Adrenal gland (tissue), 12 donors: Measurements from ENCODE around the gene TANC1. TPM values are rescaled to one million over a fixed set of nuclear protein-coding genes. Genes with fewer than 3 reads are reported as not detected.
A peak's percentile ranks its signal among the peaks of the same experiment; 100 is the strongest.

Experiments
- DNase-seq, 7 donors: peaks; one replicate each; pipeline ENCODE4 v3.0.0-alpha.2; 2019 to 2020
- H3K27ac ChIP-seq, 5 donors: fragments of 200-600 bp; sonication (generic) in 4 of 5; 1 replicate in 3 of 5; 2 replicates in 2 of 5; pipeline versions ENCODE4 v1.5.1 to v1.8.0; 2016 to 2020; ENCODE audit warnings: mild to moderate bottlenecking in 1 of 5
- H3K27me3 ChIP-seq: fragments of 200-600 bp; 2 replicates; pipeline ENCODE4 v1.8.0; 2021
- H3K36me3 ChIP-seq, 2 donors: fragments of 200-600 bp; replicated peaks in 1 of 2; 1 replicate in 1 of 2; 2 replicates in 1 of 2; pipeline versions ENCODE4 v1.5.1 to v1.8.0; 2018 to 2022
- H3K4me1 ChIP-seq, 2 donors: fragments of 200-600 bp; replicated peaks in 1 of 2; 1 replicate in 1 of 2; 2 replicates in 1 of 2; pipeline versions ENCODE4 v1.5.1 to v1.8.0; 2018 to 2021
- H3K4me3 ChIP-seq, 4 donors: fragments of 200-600 bp; sonication (generic) in 3 of 4; one replicate each; pipeline ENCODE4 v1.5.1; 2016 to 2018
- H3K9me3 ChIP-seq, 3 donors: fragments of 200-600 bp; sonication (generic) in 1 of 3; replicated peaks in 1 of 3; 1 replicate in 2 of 3; 2 replicates in 1 of 3; pipeline versions ENCODE4 v1.5.1 to v1.8.0; 2016 to 2021
- POLR2A ChIP-seq, 2 donors: fragments of 450-650 bp; IDR thresholded peaks; one replicate each; pipeline ENCODE4 v1.6.1; 2017; ENCODE audit warnings: antibody characterized with exemption in 2 of 2, mild to moderate bottlenecking in 2 of 2, moderate library complexity in 1 of 2
- WGBS, 4 donors: extraction: QIAGEN DNeasy Blood & Tissue Kit in 2 of 4; methylation state at CpG; one replicate each; pipeline versions ENCODE4 v1.1.5 to v1.1.7; 2013 to 2017; 5-methylcytosine and 5-hydroxymethylcytosine counted together
- intact Hi-C, 2 donors: fragments of 100-400 bp; cut with DNase I; formaldehyde crosslinking; loops; one replicate each; pipeline versions ENCODE4 v1.14.1 to v1.15.0; 2022 to 2023
- polyA plus RNA-seq, 3 donors: library from polyadenylated mRNA; stranded (reverse); fragments of 200-250 nt in 2 of 3; fragments of 350-450 nt in 1 of 3; fragmentation: Illumina TruSeq in 1 of 3; extraction: RNeasy Lipid Tissue Mini Kit (QIAGEN cat#74804) in 1 of 3; gene quantifications; one replicate each; pipeline ENCODE4 v1.2.3, GENCODE V29; 2013 to 2014
- total RNA-seq, 9 donors: library from RNA; depleted of rRNA in 4 of 9; stranded (reverse); fragments of >200 nt in 4 of 9; fragments of 120-200 nt in 1 of 9; fragmentation: NEBNext Ultra II Directional in 1 of 9; extraction: Animal tissue kit (Norgen Biotek cat#: 25700) in 1 of 9; gene quantifications; one replicate each; pipeline versions ENCODE4 v1.1.0 to v1.2.4, GENCODE V29; 2013 to 2023
- TF ChIP-seq, protein P1 (sequence below), 6 experiments: fragments of 450-650 bp in 4 of 6; fragments of 200-600 bp in 2 of 6; sonication (generic) in 1 of 6; IDR thresholded peaks; 1 replicate in 5 of 6; 2 replicates in 1 of 6; pipeline versions ENCODE4 v1.5.1 to v1.8.0; 2016 to 2021; ENCODE audit warnings: antibody characterized with exemption in 6 of 6, mild to moderate bottlenecking in 2 of 6, moderate library complexity in 1 of 6
- donor health status: healthy with polysubstance abuse.
- donor health status: Bipolar disorder and iron deficiency.
- donor health status: DM: yes; HTN: yes; CAD: no.
- donor health status: DM: no; HTN: no; CAD: no.
- donor health status: DM: no; HTN: no; CAD: no.
- donor health status: DM: yes; HTN: yes; CAD: no.

The TANC1 gene
- total and polyA plus RNA-seq, 12 donors, result 14.1 to 53.3 (median 24.8) TPM

DNA sequence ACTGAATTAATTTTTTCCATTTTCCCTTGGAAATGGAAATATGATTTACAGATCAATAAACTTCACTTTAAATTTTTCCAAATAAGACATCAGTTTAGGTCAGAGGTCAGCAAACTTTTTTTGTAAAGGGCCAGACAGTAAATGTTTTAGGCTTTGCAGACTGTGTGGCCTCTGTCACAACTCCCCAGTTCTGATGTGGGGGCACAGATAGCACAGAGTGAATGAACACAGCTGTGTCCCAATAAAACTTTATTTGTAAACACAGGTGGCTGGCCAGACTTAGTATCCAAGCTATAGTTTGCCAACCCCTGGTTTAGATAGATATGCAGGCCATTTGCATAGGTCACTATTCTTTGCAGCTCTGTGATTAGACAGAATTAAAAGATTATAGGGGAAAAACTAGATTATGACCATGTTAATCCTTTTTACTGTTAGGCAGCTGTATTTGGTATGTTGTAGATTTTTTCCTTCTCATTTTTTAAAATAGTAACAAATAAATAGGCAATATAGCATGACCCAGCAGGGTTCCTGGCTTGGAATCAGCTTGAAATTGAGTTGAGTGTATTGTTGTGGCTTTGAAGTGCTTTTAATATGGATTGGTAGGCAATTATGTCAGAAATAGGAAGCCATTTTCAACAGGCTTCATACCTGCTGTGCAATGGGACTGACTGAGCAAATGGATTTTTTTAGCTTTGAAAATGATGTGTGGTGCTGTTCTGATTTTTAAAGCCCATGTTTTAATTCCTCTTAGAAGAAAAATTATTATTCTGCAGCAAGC is 258.4 kb downstream of the TANC1 start:
- DNase-seq, result no peak
- no peak for TF ChIP-seq POLR2A (IDR thresholded peaks at IDR 0.05)
- TF ChIP-seq, protein P1, sequence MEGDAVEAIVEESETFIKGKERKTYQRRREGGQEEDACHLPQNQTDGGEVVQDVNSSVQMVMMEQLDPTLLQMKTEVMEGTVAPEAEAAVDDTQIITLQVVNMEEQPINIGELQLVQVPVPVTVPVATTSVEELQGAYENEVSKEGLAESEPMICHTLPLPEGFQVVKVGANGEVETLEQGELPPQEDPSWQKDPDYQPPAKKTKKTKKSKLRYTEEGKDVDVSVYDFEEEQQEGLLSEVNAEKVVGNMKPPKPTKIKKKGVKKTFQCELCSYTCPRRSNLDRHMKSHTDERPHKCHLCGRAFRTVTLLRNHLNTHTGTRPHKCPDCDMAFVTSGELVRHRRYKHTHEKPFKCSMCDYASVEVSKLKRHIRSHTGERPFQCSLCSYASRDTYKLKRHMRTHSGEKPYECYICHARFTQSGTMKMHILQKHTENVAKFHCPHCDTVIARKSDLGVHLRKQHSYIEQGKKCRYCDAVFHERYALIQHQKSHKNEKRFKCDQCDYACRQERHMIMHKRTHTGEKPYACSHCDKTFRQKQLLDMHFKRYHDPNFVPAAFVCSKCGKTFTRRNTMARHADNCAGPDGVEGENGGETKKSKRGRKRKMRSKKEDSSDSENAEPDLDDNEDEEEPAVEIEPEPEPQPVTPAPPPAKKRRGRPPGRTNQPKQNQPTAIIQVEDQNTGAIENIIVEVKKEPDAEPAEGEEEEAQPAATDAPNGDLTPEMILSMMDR (IDR thresholded peaks at IDR 0.05), result no peak
- no peak overlapping the region for H3K4me3 ChIP-seq
- no peaks in the 10 kb centered on the region for H3K9me3 ChIP-seq
- H3K27ac ChIP-seq, result peak overlapping the region in 1 of 5 donors; percentile 15
- intact Hi-C loops, result no loop called here
- no peaks in the 10 kb centered on the region for H3K27me3 ChIP-seq
- H3K36me3 ChIP-seq, result peaks cover 0 to 35% of the 10 kb centered on the region in 2 donors
- no peaks in the 10 kb centered on the region for H3K4me1 ChIP-seq

DNA sequence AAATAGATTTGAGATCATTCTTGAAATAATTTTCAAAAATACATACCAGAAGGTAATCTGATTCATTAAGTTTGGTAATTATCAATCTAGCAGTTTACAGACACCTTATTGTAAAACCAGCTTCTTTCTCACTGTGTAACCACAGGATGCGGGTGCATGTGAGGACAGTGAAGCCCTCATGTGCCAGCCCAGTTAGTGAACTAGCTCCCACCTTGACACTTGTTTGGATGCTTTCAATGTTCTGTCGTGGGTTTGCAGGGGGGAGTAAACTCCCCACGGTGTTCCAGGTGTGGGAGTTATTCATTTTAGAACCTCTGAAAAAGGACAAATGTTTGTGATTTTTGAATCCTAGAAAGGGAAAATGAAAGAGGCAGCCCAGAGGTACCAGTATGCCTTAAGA is 259.0 kb downstream of the TANC1 start:
- no peak for DNase-seq
- H3K27ac ChIP-seq, result no peak overlapping the region
- WGBS, 4 donors, result 55 to 88% (median 59%) methylated on average over 3 of the region's 3 CpGs
- H3K9me3 ChIP-seq, result no peaks in the 10 kb centered on the region
- intact Hi-C loops, result no loop called here
- H3K36me3 ChIP-seq, result peaks cover 0 to 31% of the 10 kb centered on the region in 2 donors
- H3K27me3 ChIP-seq, result no peaks in the 10 kb centered on the region
- H3K4me3 ChIP-seq, result no peak overlapping the region
- no peaks in the 10 kb centered on the region for H3K4me1 ChIP-seq
- TF ChIP-seq POLR2A (IDR thresholded peaks at IDR 0.05), result no peak
- TF ChIP-seq, protein P1 (IDR thresholded peaks at IDR 0.05), result no peak

DNA sequence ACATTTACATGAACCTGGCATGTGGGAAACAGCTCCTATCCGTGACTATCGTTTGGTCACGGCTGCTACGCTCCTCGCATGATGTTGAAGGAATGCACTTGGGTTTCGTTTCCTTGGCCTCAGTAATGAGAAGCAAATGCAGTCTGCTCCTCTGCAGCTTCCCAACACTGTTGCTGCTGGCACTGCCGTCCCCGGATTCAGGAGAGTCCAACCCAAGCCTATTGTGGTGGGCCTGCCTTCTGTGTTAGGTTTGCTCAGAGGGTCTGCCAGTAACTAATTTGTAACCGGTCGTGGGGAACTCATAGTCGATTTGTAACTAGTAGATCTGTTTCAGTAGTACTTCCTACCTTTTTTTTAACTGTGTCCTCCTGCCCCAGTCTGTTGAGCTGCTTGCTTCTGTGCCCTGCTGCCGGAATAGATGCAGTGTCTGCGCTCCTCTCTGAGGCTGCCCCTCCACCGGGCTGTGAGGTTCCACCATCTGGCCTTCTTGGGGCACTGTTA is 259.7 kb downstream of the TANC1 start:
- Histone ChIP-seq H3K4me1 (no peaks in the 10 kb centered on the region), H3K4me3 (no peak overlapping the region), H3K9me3 (no peaks in the 10 kb centered on the region), H3K36me3 (peaks cover 0 to 31% of the 10 kb centered on the region in 2 donors), H3K27me3 (no peaks in the 10 kb centered on the region), H3K27ac (no peak overlapping the region)
- WGBS, 4 donors, result 87 to 93% (median 92%) methylated on average over 12 to 14 of the region's 14 CpGs
- no peak for TF ChIP-seq POLR2A (IDR thresholded peaks at IDR 0.05)
- TF ChIP-seq, protein P1 (IDR thresholded peaks at IDR 0.05), result no peak
- intact Hi-C loops, result no loop called here
- no peak for DNase-seq

DNA sequence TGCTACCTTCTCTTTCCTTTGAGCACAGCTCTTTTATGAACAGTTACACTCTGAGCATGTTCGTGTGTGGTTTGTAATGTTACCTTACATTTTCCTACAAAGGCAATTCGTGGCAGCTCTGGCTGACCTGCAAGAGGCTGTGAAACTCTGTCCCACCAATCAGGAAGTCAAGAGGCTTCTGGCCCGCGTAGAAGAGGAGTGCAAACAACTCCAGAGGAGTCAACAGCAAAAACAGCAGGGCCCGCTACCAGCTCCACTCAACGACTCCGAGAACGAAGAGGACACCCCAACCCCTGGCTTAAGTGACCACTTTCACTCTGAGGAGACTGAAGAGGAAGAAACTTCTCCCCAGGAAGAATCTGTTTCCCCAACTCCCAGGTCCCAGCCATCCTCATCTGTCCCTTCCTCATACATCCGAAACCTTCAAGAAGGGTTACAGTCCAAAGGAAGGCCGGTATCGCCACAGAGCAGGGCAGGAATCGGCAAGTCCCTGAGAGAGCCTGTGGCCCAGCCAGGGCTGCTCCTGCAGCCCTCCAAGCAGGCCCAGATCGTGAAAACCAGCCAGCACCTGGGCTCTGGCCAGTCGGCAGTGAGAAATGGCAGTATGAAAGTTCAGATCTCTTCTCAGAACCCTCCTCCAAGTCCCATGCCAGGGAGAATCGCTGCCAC is 261.2 kb downstream of the TANC1 start:
- DNase-seq, result no peak
- no peak overlapping the region for H3K4me3 ChIP-seq
- H3K36me3 ChIP-seq, result peaks cover 0 to 34% of the 10 kb centered on the region in 2 donors
- no peaks in the 10 kb centered on the region for H3K4me1 ChIP-seq
- 94 to 96% (median 95%) methylated on average over 9 to 15 of the region's 15 CpGs for WGBS, 4 donors
- intact Hi-C loops, result no loop called here
- H3K27ac ChIP-seq, result no peak overlapping the region
- H3K9me3 ChIP-seq, result no peaks in the 10 kb centered on the region
- TF ChIP-seq POLR2A (IDR thresholded peaks at IDR 0.05), result no peak
- TF ChIP-seq, protein P1 (IDR thresholded peaks at IDR 0.05), result no peak
- H3K27me3 ChIP-seq, result no peaks in the 10 kb centered on the region
